H1 (cell line): ENCODE results near the gene CEP41. TPM values are rescaled to one million over a fixed set of nuclear protein-coding genes. Genes with fewer than 3 reads are reported as not detected.

ENCODE experiments used
- CTCF ChIA-PET: fragments of 300-600 bp; sonication (Branson Sonifier 250); formaldehyde crosslinking; loops from one replicate; lab custom pipeline; 2021; ENCODE audit not compliant: partially characterized antibody; lab: Charles Lee
- POLR2A ChIA-PET: fragments of 300-600 bp; sonication (Branson Sonifier 250); formaldehyde crosslinking; loops from one replicate; lab custom pipeline; 2021; ENCODE audit warnings: inconsistent platforms; ENCODE audit not compliant: partially characterized antibody; lab: Charles Lee
- DNase-seq, 2 experiments: peaks; one replicate each; pipeline versions ENCODE4 v3.0.0 to v3.0.0-alpha.2; 2010 to 2022; ENCODE audit warnings: low spot score in 2 of 2, low read depth in 1 of 2, mixed read lengths in 1 of 2
- FAIRE-seq: peaks from 2 replicates; lab custom pipeline; 2011; peaks lifted over from hg19 to GRCh38; lab: Jason Lieb, UNC
- H2AFZ ChIP-seq: 2 replicates; pipeline ENCODE4 v1.8.1; 2012; ENCODE audit warnings: low read length, inconsistent platforms
- H2AK5ac ChIP-seq: 2 replicates; pipeline ENCODE4 v1.6.1; 2013; ENCODE audit warnings: low read depth, low read length
- H2BK120ac ChIP-seq: replicated peaks from 2 replicates; pipeline ENCODE3; 2013; ENCODE audit warnings: low read depth, low read length, inconsistent platforms
- H2BK12ac ChIP-seq: 2 replicates; pipeline ENCODE4 v1.6.1; 2013; ENCODE audit warnings: low read depth, low read length
- H2BK15ac ChIP-seq: 2 replicates; pipeline ENCODE4 v1.6.1; 2013; ENCODE audit warnings: low read length
- H2BK20ac ChIP-seq: 2 replicates; pipeline ENCODE4 v1.6.1; 2013; ENCODE audit warnings: low read length
- H2BK5ac ChIP-seq: 2 replicates; pipeline ENCODE4 v1.6.1; 2013; ENCODE audit warnings: low read depth, low read length
- H3K14ac ChIP-seq: 2 replicates; pipeline ENCODE4 v1.6.1; 2013; ENCODE audit warnings: inconsistent platforms; ENCODE audit not compliant: insufficient read length
- H3K18ac ChIP-seq: 2 replicates; pipeline ENCODE4 v1.6.1; 2013; ENCODE audit warnings: low read length; ENCODE audit errors: extremely low read depth
- H3K23ac ChIP-seq: 2 replicates; pipeline ENCODE4 v1.6.1; 2013; ENCODE audit warnings: inconsistent platforms; ENCODE audit not compliant: insufficient read length
- H3K23me2 ChIP-seq: 2 replicates; pipeline ENCODE4 v1.6.1; 2013; ENCODE audit warnings: low read depth, low read length
- H3K27ac ChIP-seq: 2 replicates; pipeline ENCODE4 v1.6.1; 2011; ENCODE audit warnings: low read depth, low read length, inconsistent platforms
- H3K27me3 ChIP-seq, 4 experiments: replicated peaks in 1 of 4; 1 replicate in 1 of 4; 2 replicates in 3 of 4; pipeline versions ENCODE4 v1.6.1 to v1.8.1; 2011 to 2013; ENCODE audit warnings: low read length in 3 of 4, mild to moderate bottlenecking in 3 of 4, inconsistent platforms in 2 of 4, mixed read lengths in 2 of 4, moderate library complexity in 1 of 4; ENCODE audit not compliant: control insufficient read depth in 3 of 4, insufficient read depth in 3 of 4; ENCODE audit errors: extremely low read depth in 1 of 4
- H3K36me3 ChIP-seq, 4 experiments: 2 replicates each; pipeline versions ENCODE4 v1.6.1 to v1.8.1; 2011 to 2013; ENCODE audit warnings: mild to moderate bottlenecking in 4 of 4, low read length in 3 of 4, moderate library complexity in 2 of 4, control low read depth in 1 of 4, inconsistent platforms in 1 of 4; ENCODE audit not compliant: insufficient read depth in 4 of 4, control insufficient read depth in 2 of 4
- H3K4ac ChIP-seq: replicated peaks from 2 replicates; pipeline ENCODE3; 2013; ENCODE audit warnings: low read length, low read depth, mixed read lengths, inconsistent platforms; ENCODE audit not compliant: insufficient read length
- H3K4me1 ChIP-seq, 4 experiments: replicated peaks in 1 of 4; 1 replicate in 1 of 4; 2 replicates in 3 of 4; pipeline versions ENCODE4 v1.6.1 to v1.8.1; 2011 to 2013; ENCODE audit warnings: low read length in 3 of 4, inconsistent platforms in 2 of 4, mixed read lengths in 1 of 4; ENCODE audit not compliant: insufficient read depth in 4 of 4, control insufficient read depth in 3 of 4
- H3K4me2 ChIP-seq, 2 experiments: 2 replicates each; pipeline versions ENCODE4 v1.6.1 to v1.8.1; 2011 to 2013; ENCODE audit warnings: low read depth in 2 of 2, low read length in 2 of 2, control low read depth in 1 of 2, inconsistent platforms in 1 of 2, mild to moderate bottlenecking in 1 of 2; ENCODE audit not compliant: insufficient read depth in 1 of 2
- H3K4me3 ChIP-seq, 4 experiments: fragments of 200-600, 300-600 bp in 1 of 4; sonication (generic), shearing (Covaris generic), sonication (Bioruptor Twin) in 1 of 4; 2 replicates each; pipeline versions ENCODE4 v1.5.1 to v1.8.1; 2011 to 2016; ENCODE audit warnings: low read length in 4 of 4, low read depth in 3 of 4, control low read depth in 2 of 4, inconsistent platforms in 2 of 4, mild to moderate bottlenecking in 2 of 4, mixed read lengths in 1 of 4, moderate library complexity in 1 of 4; ENCODE audit not compliant: insufficient read depth in 2 of 4; ENCODE audit errors: extremely low read depth in 1 of 4
- H3K56ac ChIP-seq: replicated peaks from 2 replicates; pipeline ENCODE3; 2013; ENCODE audit warnings: low read depth, mild to moderate bottlenecking, mixed read lengths, low read length, inconsistent platforms; ENCODE audit not compliant: insufficient read length
- H3K79me1 ChIP-seq: 2 replicates; pipeline ENCODE4 v1.6.1; 2013; ENCODE audit warnings: low read depth, low read length, control low read depth
- H3K79me2 ChIP-seq, 2 experiments: 2 replicates each; pipeline versions ENCODE4 v1.6.1 to v1.8.1; 2012 to 2013; ENCODE audit warnings: low read length in 2 of 2, mild to moderate bottlenecking in 2 of 2, inconsistent platforms in 1 of 2; ENCODE audit not compliant: insufficient read depth in 2 of 2, control insufficient read depth in 1 of 2
- H3K9ac ChIP-seq, 4 experiments: replicated peaks in 1 of 4; 1 replicate in 1 of 4; 2 replicates in 3 of 4; pipeline versions ENCODE4 v1.6.1 to v1.8.1; 2011 to 2013; ENCODE audit warnings: low read depth in 3 of 4, low read length in 3 of 4, control low read depth in 2 of 4, mild to moderate bottlenecking in 2 of 4, moderate library complexity in 2 of 4, inconsistent platforms in 1 of 4; ENCODE audit errors: extremely low read depth in 1 of 4
- H3K9me3 ChIP-seq, 2 experiments: 2 replicates each; pipeline versions ENCODE4 v1.6.1 to v1.8.1; 2012 to 2013; ENCODE audit warnings: mild to moderate bottlenecking in 2 of 2, moderate library complexity in 2 of 2, control low read depth in 1 of 2, inconsistent platforms in 1 of 2, low read depth in 1 of 2, low read length in 1 of 2, mixed read lengths in 1 of 2; ENCODE audit not compliant: insufficient read depth in 2 of 2
- H4K20me1 ChIP-seq, 2 experiments: replicated peaks in 1 of 2; 2 replicates each; pipeline versions ENCODE3 to v1.8.1; 2011 to 2013; ENCODE audit warnings: inconsistent platforms in 2 of 2, low read length in 2 of 2, mild to moderate bottlenecking in 1 of 2; ENCODE audit not compliant: insufficient read depth in 2 of 2, control insufficient read depth in 1 of 2
- H4K5ac ChIP-seq: 2 replicates; pipeline ENCODE4 v1.6.1; 2013; ENCODE audit warnings: low read length, low read depth, mixed read lengths, inconsistent platforms; ENCODE audit not compliant: insufficient read length
- H4K8ac ChIP-seq: 2 replicates; pipeline ENCODE4 v1.8.0; 2013; ENCODE audit warnings: mild to moderate bottlenecking, moderate library complexity, low read length, inconsistent platforms; ENCODE audit not compliant: insufficient read depth; ENCODE audit errors: extremely low read depth
- H4K91ac ChIP-seq: replicated peaks from 2 replicates; pipeline ENCODE3; 2013; ENCODE audit warnings: low read length, mixed read lengths, inconsistent platforms; ENCODE audit not compliant: insufficient read length
- CREB1 ChIP-seq: IDR thresholded peaks from 2 replicates; pipeline ENCODE4 v1.6.1; 2012; ENCODE audit warnings: inconsistent platforms
- MAX ChIP-seq: IDR thresholded peaks from 2 replicates; pipeline ENCODE4 v1.6.1; 2012; ENCODE audit warnings: inconsistent platforms
- SIRT6 ChIP-seq: IDR thresholded peaks from one replicate; pipeline ENCODE4 v1.7.1; 2012; ENCODE audit warnings: low read length, inconsistent platforms
- WGBS, 2 experiments: shearing (Covaris generic) in 1 of 2; methylation state at CpG; one replicate each; pipeline versions ENCODE4 v1.1.6 to v1.1.7; 2013 to 2015; ENCODE audit warnings: low lambda C conversion rate in 2 of 2, mixed read lengths in 2 of 2, inconsistent platforms in 1 of 2, low coverage in 1 of 2, missing lambda C conversion rate in 1 of 2; ENCODE audit not compliant: insufficient replicate concordance in 2 of 2, insufficient coverage in 1 of 2, insufficient read length in 1 of 2; ENCODE audit errors: extremely low coverage in 1 of 2, missing lambda C conversion rate in 1 of 2; 5-methylcytosine and 5-hydroxymethylcytosine counted together
- polyA plus RNA-seq, 7 experiments: library from polyadenylated mRNA; depleted of rRNA in 3 of 7; stranded (reverse) in 5 of 7; unstranded in 2 of 7; fragments of >200 nt in 5 of 7; fragments of 200-250 nt in 2 of 7; gene quantifications; 1 replicate in 5 of 7; 2 replicates in 1 of 7; 4 replicates in 1 of 7; pipeline versions ENCODE4 v1.2.1 to v1.2.3, GENCODE V29; 2011 to 2013; ENCODE audit warnings: missing spikeins in 2 of 7, mixed read lengths in 2 of 7
- total RNA-seq: library from RNA; stranded (reverse); fragmentation: NEBNext Ultra II Directional; extraction: Animal tissue kit (Norgen Biotek cat#: 25700); gene quantifications from 2 replicates; pipeline ENCODE4 v1.2.1, GENCODE V29; 2021

CEP41 gene
- total and polyA plus RNA-seq, 2 of the 8 experiments (the other 6 are each of a cell fraction or from before 2014, with no cell fraction given): 9.3 to 12.8 TPM

GRCh38 chr7:130433301-130433700 is 7.5 kb downstream of the CEP41 start:
- Histone ChIP-seq H3K79me1 (no peaks in the 10 kb centered on the region), H3K18ac (no peak overlapping the region), H2AFZ (no peak overlapping the region), H3K27me3 (no peaks in the 10 kb centered on the region), H2AK5ac (no peak overlapping the region), H3K9ac (no peak overlapping the region), H3K9me3 (no peaks in the 10 kb centered on the region), H3K56ac (no peak overlapping the region), H3K4me1 (no peaks in the 10 kb centered on the region; a peak in 1 of 7 replicates), H3K23ac (no peak overlapping the region), H3K4me2 (no peak overlapping the region), H2BK5ac (no peak overlapping the region), H3K4ac (no peak overlapping the region), H2BK12ac (no peak overlapping the region), H2BK120ac (no peak overlapping the region), H3K79me2 (no peaks in the 10 kb centered on the region), H4K8ac (no peak overlapping the region), H3K4me3 (no peak overlapping the region), H4K20me1 (no peaks in the 10 kb centered on the region), H2BK15ac (no peak overlapping the region), H2BK20ac (no peak overlapping the region), H3K14ac (no peak overlapping the region), H4K5ac (no peak overlapping the region), H3K27ac (no peak overlapping the region), H3K36me3 (no peaks in the 10 kb centered on the region), H3K23me2 (no peaks in the 10 kb centered on the region; the same call in 1 of the 2 replicates), H4K91ac (no peak overlapping the region)
- FAIRE-seq (no peak), DNase-seq (no peak)
- POLR2A ChIA-PET: no interaction called here
- WGBS, 2 experiments: 88% methylated on average over 1 of the region's 1 CpG; no CpG with 5 or more reads in 1 of the 2 experiments
- CTCF ChIA-PET: no interaction called here
- TF ChIP-seq SIRT6 (no peak), CREB1 (no peak), MAX (no peak)
